NCI-H1694 treated with DMSO at 0.1 percent for 48 hours (cell line): ENCODE results near the gene OR10G7.

Source experiments
- DNase-seq: peaks from one replicate; lab custom pipeline; 2025; lab: John Stamatoyannopoulos, UW

OR10G7 gene

GRCh38 chr11:124041254-124041653 lies at the start of gene OR10G7:
TSS of gene OR10G7 (minus strand) at chr11:124041325. CDS start at chr11:124039001, 2,324 bp downstream.
- DNase-seq, result no peak

DNA sequence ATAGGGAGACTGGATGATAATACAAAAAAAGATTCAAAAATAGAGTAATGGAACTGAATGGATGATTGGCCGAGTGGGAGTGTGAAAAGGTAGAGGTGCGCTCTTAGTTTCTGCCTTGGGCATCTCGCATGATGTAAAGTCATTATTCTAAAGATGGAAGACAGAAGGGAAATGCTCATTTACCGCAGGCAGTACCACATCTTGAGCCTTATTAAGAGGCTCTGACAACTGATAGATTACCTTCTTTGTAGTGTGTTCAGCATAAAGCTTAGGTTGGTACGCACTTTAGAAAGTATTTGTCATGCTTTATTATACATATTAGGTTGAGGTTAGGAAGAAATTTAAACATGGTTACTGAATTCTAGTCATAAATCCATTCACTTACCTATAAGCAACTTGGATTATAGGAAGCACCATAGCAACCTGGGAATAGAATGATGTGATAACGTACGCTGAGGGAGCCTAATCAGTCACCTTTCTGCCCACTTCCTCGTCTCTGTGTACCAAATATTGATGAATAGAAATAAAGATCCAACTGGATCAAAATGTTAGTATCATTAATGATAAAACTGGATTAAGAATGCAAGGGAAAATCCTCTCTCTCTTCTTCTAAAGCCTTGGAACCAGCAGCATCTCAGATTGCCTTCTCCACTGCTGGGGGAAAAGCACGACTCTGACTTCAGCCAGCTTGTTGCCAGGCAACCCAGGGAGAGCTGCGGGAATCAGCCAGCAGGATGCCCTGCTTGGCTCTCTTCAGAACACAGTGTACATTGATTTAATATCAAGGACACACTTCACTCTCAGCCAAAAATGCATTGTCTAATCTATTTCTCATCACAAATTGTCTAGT lies 45.1 kb upstream of the OR10G7 start:
- peak; percentile 26 for DNase-seq

DNA sequence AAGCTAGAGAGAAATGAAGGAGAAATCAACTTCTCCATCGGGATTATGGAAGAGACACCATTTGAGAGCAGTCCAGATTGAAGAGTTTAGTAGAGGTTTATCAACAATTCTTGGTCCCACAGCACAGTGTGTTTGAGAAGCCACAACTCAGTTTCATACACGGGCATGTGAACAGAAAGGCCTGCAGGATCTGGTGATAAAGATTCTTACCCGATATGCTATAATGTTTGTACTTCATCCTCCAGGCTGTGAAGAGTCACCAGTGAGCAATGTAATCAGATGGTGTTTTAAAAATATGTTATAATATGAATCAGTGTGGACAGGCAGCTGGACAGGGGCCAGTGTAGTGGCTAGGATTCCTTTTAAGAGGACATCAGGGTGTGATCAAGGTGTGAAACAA lies 44.5 kb upstream of the OR10G7 start:
- DNase-seq, result no peak

DNA sequence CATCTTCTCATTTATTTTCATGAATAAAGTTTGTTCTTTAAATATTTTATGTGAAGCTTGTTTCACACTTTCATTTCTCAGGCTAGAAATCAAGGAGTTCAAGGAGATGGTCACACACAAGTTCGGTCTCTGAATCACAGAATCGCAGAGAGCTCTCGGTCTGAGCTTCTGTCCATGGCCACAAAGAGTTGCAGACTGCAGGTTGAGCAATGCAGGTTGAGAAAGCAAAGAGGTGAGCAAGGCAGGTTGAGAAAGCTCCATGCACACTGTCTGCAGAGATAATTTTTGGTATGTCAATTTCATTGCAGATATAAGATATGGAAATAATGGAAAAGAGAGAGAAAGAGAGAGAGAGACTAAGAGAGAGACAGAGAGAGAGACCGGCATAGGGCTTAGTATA lies 41.2 kb upstream of the OR10G7 start:
- no peak for DNase-seq

GRCh38 chr11:124081483-124081882 lies 40.4 kb upstream of the OR10G7 start:
- DNase-seq, result no peak

GRCh38 chr11:124080327-124081001 lies 39.3 kb upstream of the OR10G7 start:
- no peak for DNase-seq

DNA sequence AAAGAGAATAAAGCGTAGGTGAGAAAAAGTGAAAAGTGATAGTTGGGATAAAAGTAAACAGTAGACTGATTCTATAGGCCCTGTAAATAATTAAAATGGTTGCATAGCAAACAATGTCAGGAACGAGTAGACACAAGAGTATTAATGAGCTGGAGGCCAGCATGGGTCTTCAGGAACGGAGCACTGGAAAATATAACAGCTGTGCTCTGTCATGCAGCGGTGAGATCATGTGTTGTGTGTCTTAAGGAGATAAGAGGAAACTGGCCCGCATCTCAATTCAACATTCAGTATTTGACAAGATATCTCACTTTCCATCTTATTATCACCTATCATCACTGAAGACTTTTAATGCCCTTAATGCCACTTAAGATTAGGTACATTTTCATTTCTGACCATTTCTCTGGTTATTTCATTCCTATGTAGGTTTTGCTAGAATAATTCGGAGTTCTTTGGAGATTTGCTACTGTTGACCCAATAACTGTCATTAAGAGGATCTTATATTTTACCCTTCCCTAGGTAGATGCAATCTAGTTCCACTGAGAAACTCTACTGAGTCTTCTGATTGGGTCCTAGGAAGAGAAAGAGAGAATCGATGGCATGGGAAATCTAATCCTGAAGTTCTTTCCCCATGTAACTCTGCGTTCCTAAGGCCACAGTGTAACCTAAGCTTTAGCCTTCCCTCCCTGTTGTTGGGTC lies 38.7 kb upstream of the OR10G7 start:
- no peak for DNase-seq

GRCh38 chr11:124078591-124078990 lies 37.5 kb upstream of the OR10G7 start:
- no peak for DNase-seq

DNA sequence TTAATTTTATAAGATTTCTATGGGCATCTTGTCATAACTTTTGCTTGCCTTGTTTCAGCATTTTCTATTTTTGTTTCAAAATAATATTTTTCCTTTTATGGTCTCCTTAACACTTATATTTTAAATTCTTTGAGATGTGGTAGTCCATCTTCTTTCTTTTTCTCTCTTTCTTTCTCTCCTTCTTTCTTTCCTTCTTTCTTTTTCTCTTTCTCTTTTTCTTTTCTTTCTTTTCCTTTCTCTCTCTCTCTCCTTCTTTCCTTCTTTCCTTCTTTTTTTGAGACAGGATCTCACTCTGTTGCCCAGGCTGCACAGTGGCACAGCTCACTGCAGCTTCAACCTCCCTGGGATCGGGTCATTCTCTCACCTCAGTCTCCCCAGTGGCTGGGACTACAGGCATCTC lies 36.1 kb upstream of the OR10G7 start:
- DNase-seq, result no peak

DNA sequence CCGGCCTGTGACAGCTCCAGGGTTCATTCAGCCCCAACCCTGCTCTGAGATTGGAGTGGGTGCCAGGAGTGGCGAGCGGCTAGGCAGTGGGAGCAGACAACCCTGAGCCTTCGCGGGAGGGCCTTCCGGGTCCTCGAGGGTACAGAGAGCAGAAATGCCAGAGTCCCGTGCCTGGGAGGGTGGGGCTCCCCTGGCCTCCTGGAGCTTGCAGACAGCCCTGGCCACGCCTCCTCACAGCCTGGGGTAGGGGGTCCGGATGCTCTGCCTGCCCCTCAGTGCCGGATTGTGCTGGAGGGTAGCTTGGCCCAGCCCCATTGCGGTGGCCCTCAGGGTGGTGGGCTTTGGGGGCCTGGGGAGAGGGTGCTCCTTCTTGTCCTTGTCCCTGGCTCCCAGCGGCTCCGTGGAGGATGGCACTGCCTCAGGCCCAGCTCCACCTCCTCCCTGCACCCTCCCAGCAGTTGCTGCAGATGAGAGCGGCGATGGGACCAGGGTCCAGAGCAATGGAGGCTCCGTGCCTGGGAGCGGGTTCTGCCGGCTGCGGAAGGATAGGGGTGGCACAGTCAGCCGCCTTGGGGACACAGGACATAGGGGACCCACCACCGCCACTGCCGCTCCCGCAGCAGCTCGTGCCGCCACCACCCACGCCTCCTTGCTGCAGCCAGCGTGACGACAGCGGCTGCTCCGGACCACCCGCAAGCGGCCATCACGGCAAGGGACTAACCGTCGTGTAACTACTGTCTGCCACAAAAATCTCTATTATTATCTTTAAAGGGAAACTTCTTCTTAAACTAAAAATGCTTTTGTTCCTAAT lies 34.9 kb upstream of the OR10G7 start:
- DNase-seq, result peak; percentile 8

DNA sequence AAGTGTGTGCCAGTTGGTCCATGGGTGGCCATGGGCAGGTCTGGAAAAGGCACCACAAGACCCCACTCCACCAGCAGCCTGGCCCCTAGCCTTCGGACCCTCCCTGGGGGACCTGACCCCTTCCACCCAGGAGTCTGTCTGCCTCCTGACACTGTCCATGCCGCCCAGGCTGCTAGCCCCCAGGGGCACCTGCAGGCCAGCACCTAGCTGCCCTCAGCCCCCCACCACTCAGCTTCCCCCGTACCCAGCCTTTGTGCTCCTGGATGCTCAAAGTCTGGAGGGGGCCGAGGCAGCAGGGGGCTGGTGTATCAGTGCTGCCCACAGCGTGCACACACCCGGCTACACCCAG lies 34.3 kb upstream of the OR10G7 start:
- DNase-seq, result no peak

DNA sequence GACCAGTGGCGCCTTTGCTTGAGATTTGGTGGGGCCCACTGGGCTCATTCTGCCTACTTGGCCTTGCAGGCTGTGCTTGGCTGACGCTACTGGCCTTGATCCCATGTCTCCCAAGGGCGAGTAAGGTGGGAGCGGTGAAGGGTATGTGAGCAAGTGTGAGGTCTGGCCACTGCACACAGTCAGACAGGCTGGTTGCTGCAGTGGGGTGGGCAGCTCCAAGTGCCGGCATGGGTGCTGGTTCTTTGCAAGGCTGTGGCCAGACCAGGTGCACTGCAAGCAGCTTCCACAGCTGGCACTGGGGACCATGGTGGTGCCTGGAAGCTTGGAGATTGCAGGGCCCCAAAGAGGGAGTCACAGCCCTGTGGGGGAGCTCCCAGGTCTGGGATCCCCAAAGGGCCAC lies 33.4 kb upstream of the OR10G7 start:
- no peak for DNase-seq

- no peak for DNase-seq
Observed at GRCh38 chr11:124072147-124072546, 31.0 kb upstream of the OR10G7 start.

- no peak for DNase-seq
Observed at GRCh38 chr11:124071623-124071948, 30.5 kb upstream of the OR10G7 start.

- peak; percentile 57 for DNase-seq
Observed at GRCh38 chr11:124070915-124071622, 29.9 kb upstream of the OR10G7 start.

GRCh38 chr11:124069429-124070401 lies 28.6 kb upstream of the OR10G7 start:
- DNase-seq, result peak; percentile 69

GRCh38 chr11:124068601-124069110 lies 27.5 kb upstream of the OR10G7 start:
- DNase-seq, result no peak

- DNase-seq, result no peak
Observed at GRCh38 chr11:124052966-124053365, 11.8 kb upstream of the OR10G7 start.

- no peak for DNase-seq
Observed at GRCh38 chr11:124050748-124051147, 9.6 kb upstream of the OR10G7 start.

- DNase-seq, result no peak
Observed at GRCh38 chr11:124043420-124043819, 2.3 kb upstream of the OR10G7 start.
